GM19240 (cell line): ENCODE data around the gene TLL1.

Source experiments
- DNase-seq: peaks from one replicate; pipeline ENCODE4 v3.0.0; 2011; ENCODE audit warnings: low spot score; ENCODE audit not compliant: insufficient read length

TLL1 gene

GRCh38 chr4:165971446-165971845, 98.4 kb downstream of the TLL1 start:
- no peak for DNase-seq

GRCh38 chr4:165971933-165972332, 98.9 kb downstream of the TLL1 start:
- DNase-seq: no peak

- no peak for DNase-seq
Measured at GRCh38 chr4:165972747-165973146, 99.7 kb downstream of the TLL1 start.

GRCh38 chr4:165982934-165983333, 109.9 kb downstream of the TLL1 start:
- no peak for DNase-seq

- DNase-seq: no peak
Measured at GRCh38 chr4:165986956-165987698, 114.1 kb downstream of the TLL1 start.

GRCh38 chr4:165991325-165992180, 118.5 kb downstream of the TLL1 start:
- DNase-seq: no peak

- no peak for DNase-seq
Measured at GRCh38 chr4:165992283-165992682, 119.2 kb downstream of the TLL1 start.

- DNase-seq: no peak
Measured at GRCh38 chr4:165994701-165995100, 121.7 kb downstream of the TLL1 start.

- no peak for DNase-seq
Measured at GRCh38 chr4:166003811-166004210, 130.8 kb downstream of the TLL1 start.

GRCh38 chr4:166006217-166006616, 133.2 kb downstream of the TLL1 start:
- no peak for DNase-seq

- DNase-seq: no peak
Measured at GRCh38 chr4:166008510-166008909, 135.5 kb downstream of the TLL1 start.

GRCh38 chr4:166012129-166013030, 139.3 kb downstream of the TLL1 start:
- DNase-seq: no peak

- no peak for DNase-seq
Measured at GRCh38 chr4:166014411-166014810, 141.4 kb downstream of the TLL1 start.

- DNase-seq: no peak
Measured at GRCh38 chr4:166017804-166018203, 144.8 kb downstream of the TLL1 start.

- DNase-seq: no peak
Measured at GRCh38 chr4:166019441-166020220, 146.6 kb downstream of the TLL1 start.

GRCh38 chr4:166021617-166022016, 148.6 kb downstream of the TLL1 start:
- no peak for DNase-seq

- DNase-seq: no peak
Measured at GRCh38 chr4:166034965-166035364, 161.9 kb downstream of the TLL1 start.

GRCh38 chr4:166039822-166040221, 166.8 kb downstream of the TLL1 start:
- no peak for DNase-seq

GRCh38 chr4:166042510-166043055, 169.5 kb downstream of the TLL1 start:
- no peak for DNase-seq

GRCh38 chr4:166043801-166044200, 170.8 kb downstream of the TLL1 start:
- no peak for DNase-seq

GRCh38 chr4:166044871-166045270, 171.8 kb downstream of the TLL1 start:
- DNase-seq: no peak
